Naive thymus-derived CD8-positive, alpha-beta T cell (primary cell): ENCODE data around the gene PARD6B. TPM values are rescaled to one million over a fixed set of nuclear protein-coding genes. Genes with fewer than 3 reads are reported as not detected.
A peak's percentile ranks its signal among the peaks of the same experiment; 100 is the strongest.
"Not testable (repeated sequence)": the region's sequence is repeated elsewhere in the genome, so short reads cannot be mapped to it uniquely, and the experiment has no call there.

Experiments
- ATAC-seq, 2 donors: fragments of 150-1000 bp; cut with Tn5 transposase in 1 of 2; sonication (Bioruptor Pico), chemical (Tn5 transposase) in 1 of 2; 1 replicate in 1 of 2; 2 replicates in 1 of 2; pipeline ENCODE4 v1.10.0; 2021; ENCODE audit warnings: mild to moderate bottlenecking in 2 of 2, moderate library complexity in 2 of 2
- POLR2A ChIA-PET: fragments of 350-600 bp; sonication (Branson Sonifier 250); formaldehyde crosslinking; loops from one replicate; lab custom pipeline; 2021; ENCODE audit warnings: antibody characterized with exemption; lab: Charles Lee
- DNase-seq, 10 donors: peaks; one replicate each; pipeline versions ENCODE4 v3.0.0 to v3.0.0-alpha.2; 2020 to 2022
- H3K27ac Mint-ChIP-seq, 10 donors: one replicate each; pipeline ENCODE4 v1.8.0; 2020 to 2022; ENCODE audit warnings: mild to moderate bottlenecking in 10 of 10, mixed read lengths in 10 of 10, moderate library complexity in 4 of 10, inconsistent platforms in 1 of 10
- H3K27me3 Mint-ChIP-seq, 5 donors: one replicate each; pipeline ENCODE4 v1.8.0; 2021 to 2022; ENCODE audit warnings: mixed read lengths in 5 of 5
- H3K36me3 Mint-ChIP-seq, 3 donors: one replicate each; pipeline ENCODE4 v1.8.0; 2020 to 2022; ENCODE audit warnings: mixed read lengths in 3 of 3, mild to moderate bottlenecking in 2 of 3, inconsistent platforms in 1 of 3
- H3K4me1 Mint-ChIP-seq, 4 donors: one replicate each; pipeline ENCODE4 v1.8.0; 2021 to 2022; ENCODE audit warnings: mixed read lengths in 4 of 4
- H3K4me3 Mint-ChIP-seq, 10 donors: one replicate each; pipeline ENCODE4 v1.8.0; 2020 to 2022; ENCODE audit warnings: mild to moderate bottlenecking in 10 of 10, mixed read lengths in 10 of 10, moderate library complexity in 6 of 10, inconsistent platforms in 1 of 10
- H3K9me3 Mint-ChIP-seq, 9 donors: one replicate each; pipeline ENCODE4 v1.8.0; 2020 to 2022; ENCODE audit warnings: mixed read lengths in 9 of 9, mild to moderate bottlenecking in 3 of 9, inconsistent platforms in 1 of 9, moderate library complexity in 1 of 9
- polyA plus RNA-seq, 3 donors: library from polyadenylated mRNA; unstranded; fragments of 300-500 nt; fragmentation: Illumina TruSeq; gene quantifications; one replicate each; pipeline ENCODE4 v1.2.3, GENCODE V29; 2021
- total RNA-seq, 8 experiments: library from RNA in 2 of 8; stranded (reverse) in 2 of 8; gene quantifications; one replicate each; pipeline ENCODE4 v1.2.3 and lab custom pipeline; 2021 to 2026

PARD6B gene
- total and polyA plus RNA-seq, 5 experiments from 2014 or later = 0.49 to 12.0 (median 2.0) TPM

- H3K4me1 Mint-ChIP-seq = peaks cover 10 to 20% (median 13%) of the 10 kb centered on the region in 4 donors
- ATAC-seq (no peak), DNase-seq (no peak)
- H3K27ac Mint-ChIP-seq = no peak overlapping the region
- H3K9me3 Mint-ChIP-seq = no peaks in the 10 kb centered on the region
- no peak overlapping the region for H3K4me3 Mint-ChIP-seq
- no peaks in the 10 kb centered on the region for H3K36me3 Mint-ChIP-seq
- peaks cover 34 to 51% (median 46%) of the 10 kb centered on the region in 5 donors for H3K27me3 Mint-ChIP-seq
- POLR2A ChIA-PET = no interaction called here
Measured at GRCh38 chr20:50692552-50692933, 38.8 kb upstream of the PARD6B start.

- POLR2A ChIA-PET = no interaction called here
- DNase-seq (no peak), ATAC-seq (no peak)
- H3K9me3 Mint-ChIP-seq = no peaks in the 10 kb centered on the region
- no peak overlapping the region for H3K27ac Mint-ChIP-seq
- no peaks in the 10 kb centered on the region for H3K36me3 Mint-ChIP-seq
- peaks cover 36 to 52% (median 48%) of the 10 kb centered on the region in 5 donors for H3K27me3 Mint-ChIP-seq
- H3K4me1 Mint-ChIP-seq = peaks cover 10 to 20% (median 13%) of the 10 kb centered on the region in 4 donors
- no peak overlapping the region for H3K4me3 Mint-ChIP-seq
Measured at GRCh38 chr20:50693001-50693400, 38.4 kb upstream of the PARD6B start.

GRCh38 chr20:50694379-50695134 lies 36.8 kb upstream of the PARD6B start:
- POLR2A ChIA-PET = no interaction called here

DNA sequence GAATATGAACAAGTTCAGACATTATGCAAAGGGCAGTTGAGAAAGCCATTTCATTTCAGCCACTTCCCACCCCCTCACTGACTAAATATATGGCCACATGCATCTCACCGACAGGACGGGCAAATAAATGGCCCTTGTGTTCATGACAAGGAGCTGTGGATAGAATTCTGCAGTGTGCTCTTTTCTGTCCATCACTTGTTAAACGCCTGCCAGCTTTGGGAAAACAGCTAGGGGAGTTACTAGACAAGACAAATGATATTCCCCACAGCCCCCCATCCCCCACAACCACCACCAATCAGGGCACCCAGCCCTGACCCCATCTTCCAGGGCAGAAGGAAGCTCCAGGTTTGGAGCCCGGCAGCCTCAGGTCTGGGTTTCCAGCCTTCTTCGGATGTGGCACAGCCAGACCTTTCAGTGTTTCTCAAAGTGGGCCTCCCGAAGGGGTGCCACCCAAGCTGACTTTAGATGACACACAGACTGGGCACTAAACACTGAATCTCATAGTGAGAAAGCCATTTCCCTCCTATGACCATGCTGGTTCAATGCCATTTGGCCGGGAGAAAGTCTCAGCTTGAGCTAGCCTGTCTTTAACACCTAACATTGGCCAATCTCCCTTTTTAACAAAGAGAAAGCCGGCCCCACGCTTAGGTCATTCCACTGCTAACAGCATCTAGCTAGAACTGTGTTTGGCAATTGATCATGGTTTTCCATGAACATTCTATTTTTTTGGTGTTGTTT lies 36.1 kb upstream of the PARD6B start:
- H3K27me3 Mint-ChIP-seq = peaks cover 28 to 40% (median 35%) of the 10 kb centered on the region in 5 donors
- POLR2A ChIA-PET = interaction anchor here (0.5 to 0.7 kb wide), 2 partner anchors 12 to 91 kb away, joined by 3 to 6 read pairs; no protein-coding TSS in a partner anchor
- no peak overlapping the region for H3K27ac Mint-ChIP-seq
- no peak overlapping the region for H3K4me3 Mint-ChIP-seq
- no peak for ATAC-seq
- no peaks in the 10 kb centered on the region for H3K9me3 Mint-ChIP-seq
- H3K36me3 Mint-ChIP-seq = no peaks in the 10 kb centered on the region
- peaks cover 9 to 17% (median 12%) of the 10 kb centered on the region in 4 donors for H3K4me1 Mint-ChIP-seq
- no peak for DNase-seq

More at GRCh38 chr20:50694379-50695134, 36.8 kb upstream of the PARD6B start:
- H3K27ac Mint-ChIP-seq = peak overlapping the region in 1 of 10 donors; percentile 29
- peaks cover 10 to 20% (median 13%) of the 10 kb centered on the region in 4 donors for H3K4me1 Mint-ChIP-seq
- peaks cover 33 to 46% (median 42%) of the 10 kb centered on the region in 5 donors for H3K27me3 Mint-ChIP-seq
- no peaks in the 10 kb centered on the region for H3K36me3 Mint-ChIP-seq
- ATAC-seq = no peak
- H3K9me3 Mint-ChIP-seq = no peaks in the 10 kb centered on the region
- no peak for DNase-seq
- H3K4me3 Mint-ChIP-seq = no peak overlapping the region

DNA sequence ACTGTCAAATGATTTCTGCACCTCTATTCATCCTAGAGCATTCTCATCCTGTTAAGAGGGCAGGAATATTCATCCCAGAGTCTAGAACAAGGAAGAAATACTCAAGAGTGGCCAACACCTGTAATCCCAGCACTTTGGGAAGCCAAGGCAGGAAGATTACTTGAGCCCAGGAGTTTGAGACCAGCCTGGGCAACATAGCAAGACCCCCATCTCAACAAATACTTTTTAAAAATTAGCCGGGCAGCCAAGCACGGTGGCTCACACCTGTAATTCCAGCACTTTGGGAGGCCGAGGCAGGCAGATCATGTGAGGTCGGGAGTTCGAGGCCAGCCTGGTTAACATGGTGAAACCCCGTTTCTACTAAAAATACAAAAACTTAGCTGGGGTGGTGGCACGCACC lies 33.1 kb upstream of the PARD6B start:
- H3K4me1 Mint-ChIP-seq, H3K4me3 Mint-ChIP-seq, H3K27ac Mint-ChIP-seq, DNase-seq, ATAC-seq, H3K36me3 Mint-ChIP-seq, H3K9me3 Mint-ChIP-seq, POLR2A ChIA-PET: not testable (repeated sequence)
- peaks cover 7 to 19% (median 14%) of the 10 kb centered on the region in 5 donors for H3K27me3 Mint-ChIP-seq

- ATAC-seq (no peak), DNase-seq (no peak)
- no peaks in the 10 kb centered on the region for H3K9me3 Mint-ChIP-seq
- no peak overlapping the region for H3K4me3 Mint-ChIP-seq
- POLR2A ChIA-PET = no interaction called here
- no peaks in the 10 kb centered on the region for H3K36me3 Mint-ChIP-seq
- peaks cover 0 to 3% (median 0%) of the 10 kb centered on the region in 4 donors for H3K4me1 Mint-ChIP-seq
- H3K27ac Mint-ChIP-seq = peak overlapping the region in 2 of 10 donors; percentile 58 to 77
- H3K27me3 Mint-ChIP-seq = peaks cover 4 to 19% (median 11%) of the 10 kb centered on the region in 5 donors
Measured at GRCh38 chr20:50699688-50700087, 31.7 kb upstream of the PARD6B start.

- POLR2A ChIA-PET = no interaction called here
- Mint-ChIP-seq H3K27ac (no peak overlapping the region), H3K4me1 (peaks cover 0 to 3% (median 0%) of the 10 kb centered on the region in 4 donors), H3K27me3 (peaks cover 0 to 17% (median 11%) of the 10 kb centered on the region in 5 donors), H3K9me3 (no peaks in the 10 kb centered on the region), H3K4me3 (no peak overlapping the region), H3K36me3 (no peaks in the 10 kb centered on the region)
- no peak for ATAC-seq
- no peak for DNase-seq
Measured at GRCh38 chr20:50701041-50701963, 30.1 kb upstream of the PARD6B start.

DNA sequence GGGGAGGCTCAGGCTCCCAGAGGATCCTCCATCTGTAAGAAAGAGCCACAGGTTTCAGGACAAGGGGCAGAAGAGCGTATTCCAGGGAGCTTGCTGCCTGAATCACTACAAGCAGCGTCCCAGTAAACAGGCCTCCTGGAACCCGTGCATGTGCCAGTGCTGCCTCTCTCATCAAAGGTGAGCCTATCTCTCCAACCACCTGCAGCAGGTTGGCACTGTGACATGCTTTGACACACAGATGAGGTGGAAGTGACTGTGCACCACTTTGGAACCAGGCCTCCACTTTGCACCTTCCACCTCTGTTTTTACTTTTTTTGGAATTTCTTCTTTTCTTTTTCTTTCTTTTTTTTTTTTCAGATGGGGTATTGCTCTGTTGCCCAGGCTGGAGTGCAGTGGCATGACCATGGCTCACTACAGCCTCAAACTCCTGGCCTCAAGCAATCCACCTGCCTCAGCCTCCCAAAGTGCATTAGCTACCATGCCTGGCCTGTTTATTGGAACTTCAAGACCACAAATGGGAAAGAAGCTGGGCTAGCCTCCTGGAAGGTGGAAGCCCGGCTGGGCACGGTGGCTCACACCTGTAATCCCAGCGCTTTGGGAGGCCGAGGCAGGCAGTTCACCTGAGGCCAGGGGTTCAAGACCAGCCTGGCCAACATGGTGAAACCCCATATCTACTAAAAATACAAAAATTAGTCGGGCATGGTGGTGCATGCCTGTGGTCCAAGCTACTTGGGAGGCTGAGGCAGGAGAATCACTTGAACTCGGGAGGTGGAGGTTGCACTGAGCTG lies 27.5 kb upstream of the PARD6B start:
- POLR2A ChIA-PET, H3K4me3 Mint-ChIP-seq, H3K36me3 Mint-ChIP-seq, H3K9me3 Mint-ChIP-seq, DNase-seq, ATAC-seq, H3K27ac Mint-ChIP-seq, H3K4me1 Mint-ChIP-seq: not testable (repeated sequence)
- peaks cover 0 to 11% (median 7%) of the 10 kb centered on the region in 5 donors for H3K27me3 Mint-ChIP-seq

GRCh38 chr20:50704514-50704913 lies 26.9 kb upstream of the PARD6B start:
- H3K27me3 Mint-ChIP-seq = peaks cover 0 to 10% (median 7%) of the 10 kb centered on the region in 5 donors
- ATAC-seq = no peak
- no peaks in the 10 kb centered on the region for H3K9me3 Mint-ChIP-seq
- H3K36me3 Mint-ChIP-seq = no peaks in the 10 kb centered on the region
- peaks cover 0 to 3% (median 0%) of the 10 kb centered on the region in 4 donors for H3K4me1 Mint-ChIP-seq
- no peak overlapping the region for H3K27ac Mint-ChIP-seq
- no peak overlapping the region for H3K4me3 Mint-ChIP-seq
- POLR2A ChIA-PET = no interaction called here
- DNase-seq = no peak

GRCh38 chr20:50704971-50705370 lies 26.4 kb upstream of the PARD6B start:
- H3K9me3 Mint-ChIP-seq = no peaks in the 10 kb centered on the region
- ATAC-seq = no peak
- peaks cover 0 to 3% (median 0%) of the 10 kb centered on the region in 4 donors for H3K4me1 Mint-ChIP-seq

GRCh38 chr20:50708845-50709635 lies 22.3 kb upstream of the PARD6B start:
- no peaks in the 10 kb centered on the region for H3K4me1 Mint-ChIP-seq
- H3K9me3 Mint-ChIP-seq = no peaks in the 10 kb centered on the region
- H3K36me3 Mint-ChIP-seq = no peaks in the 10 kb centered on the region
- DNase-seq (no peak), ATAC-seq (no peak)
- H3K4me3 Mint-ChIP-seq = no peak overlapping the region
- H3K27ac Mint-ChIP-seq = peak overlapping the region in 1 of 10 donors; percentile 11
- POLR2A ChIA-PET = no interaction called here
- H3K27me3 Mint-ChIP-seq = peaks cover 19 to 35% (median 24%) of the 10 kb centered on the region in 5 donors

More at GRCh38 chr20:50704971-50705370, 26.4 kb upstream of the PARD6B start:
- no peaks in the 10 kb centered on the region for H3K36me3 Mint-ChIP-seq
- H3K4me3 Mint-ChIP-seq = no peak overlapping the region
- H3K27ac Mint-ChIP-seq = no peak overlapping the region
- DNase-seq = no peak
- POLR2A ChIA-PET = no interaction called here
- H3K27me3 Mint-ChIP-seq = peaks cover 0 to 8% (median 7%) of the 10 kb centered on the region in 5 donors
